GM18502 (cell line): ENCODE results near the gene SUSD1.

Experiments used
- ATAC-seq: cut with Tn5 transposase; IDR thresholded peaks from one replicate; pipeline ENCODE4 v1.9.1; 2021; ENCODE audit warnings: mild to moderate bottlenecking; ENCODE audit not compliant: unreplicated experiment, poor library complexity

The SUSD1 gene

DNA sequence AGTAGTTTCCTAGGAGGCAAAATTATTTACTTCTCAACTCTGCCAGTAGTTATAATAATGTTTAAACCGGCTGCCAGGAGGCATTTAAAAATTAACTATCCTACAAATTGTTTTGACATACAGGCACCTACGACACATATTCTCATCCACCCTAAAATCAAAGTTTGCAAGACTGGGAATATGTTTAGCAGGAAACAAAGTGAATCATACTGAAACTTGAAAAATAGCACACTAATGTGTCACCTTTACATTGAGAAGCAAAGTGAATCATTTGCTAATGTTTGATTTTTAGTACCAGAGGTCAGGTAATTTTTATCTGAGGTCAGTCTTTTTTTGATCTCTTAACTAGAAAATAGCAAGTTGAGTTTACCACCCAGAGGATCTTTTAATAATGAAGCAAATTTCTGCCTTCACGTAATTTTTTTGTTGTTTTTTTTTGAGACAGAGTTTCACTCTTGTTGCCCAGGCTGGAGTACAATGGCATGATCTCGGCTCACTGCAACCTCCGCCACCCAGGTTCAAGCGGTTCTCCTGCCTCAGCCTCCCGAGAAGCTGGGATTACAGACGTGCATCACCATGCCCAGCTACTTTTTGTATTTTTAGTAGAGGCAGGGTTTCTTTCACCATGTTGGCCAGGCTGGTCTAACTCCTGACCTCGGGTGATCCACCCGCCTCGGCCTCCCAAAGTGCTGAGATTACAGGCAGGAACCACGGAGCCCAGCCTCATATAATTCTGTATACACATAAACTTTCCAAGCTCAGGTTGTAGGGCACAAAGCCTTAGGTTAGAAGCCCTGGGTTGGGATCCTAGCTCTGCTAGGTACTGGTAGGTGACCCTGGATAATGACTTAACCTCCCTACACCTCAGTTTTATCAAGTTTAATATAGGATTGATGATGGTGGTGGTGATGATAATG is 154.2 kb downstream of the SUSD1 start:
- peak; percentile 45 for ATAC-seq

DNA sequence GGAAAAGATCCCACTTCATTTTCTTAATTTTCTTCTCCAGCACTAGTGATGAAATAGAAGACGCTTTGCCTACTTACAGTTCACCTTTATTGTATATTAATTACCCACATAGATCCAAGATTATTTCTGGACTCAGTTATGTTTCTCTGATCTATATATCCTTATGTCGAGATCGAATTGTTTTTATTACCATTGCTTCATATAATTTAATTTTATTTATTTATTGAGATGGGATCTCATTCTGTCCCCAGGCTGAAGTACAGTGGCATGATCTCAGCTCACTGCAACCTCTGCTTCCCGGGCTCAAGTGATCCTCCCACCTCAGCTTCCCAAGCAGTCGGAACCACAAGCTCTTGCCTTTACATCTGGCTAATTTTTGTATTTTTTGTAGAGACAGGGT is 157.2 kb downstream of the SUSD1 start:
- ATAC-seq = no peak

- ATAC-seq = no peak
These were observed 159.4 kb downstream of the SUSD1 start for GRCh38 chr9:112015736-112016135.

- ATAC-seq = no peak
These were observed 159.9 kb downstream of the SUSD1 start for GRCh38 chr9:112015149-112015548.

DNA sequence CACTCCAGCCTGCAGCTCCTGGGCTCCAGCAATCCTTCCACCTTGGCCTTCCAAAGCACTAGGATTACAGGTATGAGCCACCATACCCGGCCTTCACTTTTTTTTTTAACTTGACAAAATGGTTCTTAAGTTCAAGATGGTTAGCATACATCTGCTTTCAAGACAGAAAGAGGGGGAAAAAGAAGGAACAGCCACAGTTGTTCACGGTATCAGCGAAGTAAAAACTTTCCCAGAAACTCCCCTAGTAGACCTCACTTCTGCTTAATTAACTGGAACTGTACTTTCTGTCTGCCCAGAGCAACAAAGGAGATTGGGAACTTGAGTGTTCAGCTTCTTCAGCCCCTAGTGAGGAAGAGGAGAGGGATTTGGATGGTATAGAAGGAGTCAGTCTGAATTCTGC is 161.8 kb downstream of the SUSD1 start:
- ATAC-seq = no peak

DNA sequence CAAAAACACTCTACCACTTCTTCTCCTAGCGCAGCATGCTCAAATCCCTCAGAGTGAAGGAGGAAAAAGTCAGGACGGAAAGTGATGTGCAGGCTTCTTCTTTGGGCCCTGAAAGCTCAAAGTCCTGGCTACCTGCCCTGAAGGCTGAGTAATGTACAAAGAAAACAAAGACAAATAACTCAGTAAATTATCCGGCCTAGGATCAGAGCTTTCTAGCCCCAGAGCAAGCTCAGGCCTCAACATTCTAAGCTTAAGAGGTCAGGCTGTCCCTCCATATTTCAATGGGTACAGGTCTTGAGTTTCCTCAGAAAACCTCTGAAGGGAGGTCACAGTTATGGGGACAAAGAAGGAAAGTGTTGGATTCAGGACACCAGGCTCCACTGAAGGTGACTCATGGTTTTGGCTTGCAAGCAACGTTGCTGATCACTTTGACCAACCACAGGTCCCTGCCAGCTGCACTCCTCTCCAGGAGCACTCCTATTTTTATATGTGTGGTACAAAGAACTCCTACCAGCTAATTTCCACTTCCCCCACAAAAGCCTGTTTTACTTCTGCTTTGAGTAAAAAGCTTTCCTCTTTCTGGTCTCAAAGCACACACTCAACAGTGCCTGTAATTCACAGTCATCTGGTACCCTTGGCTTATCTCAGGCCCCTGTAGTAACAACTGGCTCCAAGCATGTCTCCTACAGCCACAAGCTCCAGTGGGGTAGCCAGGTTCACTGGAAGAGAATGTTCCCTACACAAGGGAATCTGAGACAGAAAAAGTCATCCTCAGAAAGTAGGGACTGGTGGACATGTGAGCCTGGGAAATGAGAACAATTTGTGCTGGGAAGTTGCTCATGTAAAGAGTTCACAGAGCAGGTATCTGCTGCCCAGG is 162.8 kb downstream of the SUSD1 start:
- ATAC-seq = peak; percentile 89

DNA sequence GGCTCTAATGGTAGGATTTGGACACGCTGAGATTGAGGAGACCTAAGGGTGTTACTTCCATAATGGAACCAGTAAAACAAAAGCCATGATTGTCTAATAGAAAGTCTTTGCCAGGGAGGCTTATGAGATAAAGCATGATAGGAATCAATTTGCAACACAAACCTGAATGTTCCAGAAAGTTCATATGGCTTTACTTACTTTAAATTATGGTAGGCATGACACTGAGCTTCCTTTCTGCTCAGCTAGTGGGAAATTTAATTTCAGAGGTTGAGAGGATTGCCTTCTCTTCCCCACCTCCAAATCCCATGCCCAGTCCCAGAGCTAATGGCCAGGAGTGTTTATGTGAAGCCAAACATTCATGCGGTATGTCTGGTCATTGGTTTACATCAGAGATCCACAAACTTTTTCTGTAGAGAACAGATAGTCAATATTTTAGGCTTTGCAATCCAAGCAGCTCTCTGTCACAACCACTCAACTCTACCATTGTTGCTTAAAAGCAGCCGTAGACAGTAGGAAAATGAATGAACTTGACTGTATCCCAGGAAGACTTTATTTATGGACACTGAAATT is 164.0 kb downstream of the SUSD1 start:
- no peak for ATAC-seq

DNA sequence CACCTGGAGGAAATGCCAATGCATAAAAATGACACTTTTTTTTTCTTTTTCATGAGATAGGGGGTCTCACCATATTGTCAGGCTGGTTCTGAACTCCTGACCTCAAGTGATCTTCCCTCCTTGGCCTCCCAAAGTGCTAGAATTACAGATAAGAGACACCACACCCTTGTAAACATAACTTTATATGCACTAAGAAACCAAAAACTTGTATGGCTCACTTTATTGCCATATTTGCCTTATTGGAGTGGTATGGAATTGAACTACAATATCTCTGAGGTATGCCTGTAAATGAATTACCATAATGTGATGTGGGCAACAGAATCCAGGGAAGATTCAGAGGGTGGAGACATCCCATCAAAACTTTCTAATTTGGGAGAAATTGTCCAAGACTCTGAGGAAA is 164.6 kb downstream of the SUSD1 start:
- no peak for ATAC-seq

DNA sequence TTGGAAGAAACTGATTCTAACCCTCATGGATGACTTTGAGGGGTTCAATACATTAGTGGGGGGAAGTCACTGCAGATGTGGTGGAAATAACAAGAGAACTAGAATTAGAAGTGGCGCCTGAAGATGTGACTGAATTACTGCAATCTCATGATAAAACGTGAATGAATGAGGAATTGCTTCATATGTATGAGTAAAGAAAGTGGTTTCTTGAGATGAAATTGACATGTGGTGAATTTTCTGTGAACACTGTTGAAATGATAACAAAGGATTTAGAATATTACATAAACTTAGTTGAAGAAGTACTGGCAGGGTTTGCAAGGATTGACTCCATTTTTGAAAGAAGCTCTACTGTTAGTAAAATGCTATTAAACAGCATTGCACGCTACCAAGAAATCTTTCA is 165.4 kb downstream of the SUSD1 start:
- ATAC-seq = no peak

DNA sequence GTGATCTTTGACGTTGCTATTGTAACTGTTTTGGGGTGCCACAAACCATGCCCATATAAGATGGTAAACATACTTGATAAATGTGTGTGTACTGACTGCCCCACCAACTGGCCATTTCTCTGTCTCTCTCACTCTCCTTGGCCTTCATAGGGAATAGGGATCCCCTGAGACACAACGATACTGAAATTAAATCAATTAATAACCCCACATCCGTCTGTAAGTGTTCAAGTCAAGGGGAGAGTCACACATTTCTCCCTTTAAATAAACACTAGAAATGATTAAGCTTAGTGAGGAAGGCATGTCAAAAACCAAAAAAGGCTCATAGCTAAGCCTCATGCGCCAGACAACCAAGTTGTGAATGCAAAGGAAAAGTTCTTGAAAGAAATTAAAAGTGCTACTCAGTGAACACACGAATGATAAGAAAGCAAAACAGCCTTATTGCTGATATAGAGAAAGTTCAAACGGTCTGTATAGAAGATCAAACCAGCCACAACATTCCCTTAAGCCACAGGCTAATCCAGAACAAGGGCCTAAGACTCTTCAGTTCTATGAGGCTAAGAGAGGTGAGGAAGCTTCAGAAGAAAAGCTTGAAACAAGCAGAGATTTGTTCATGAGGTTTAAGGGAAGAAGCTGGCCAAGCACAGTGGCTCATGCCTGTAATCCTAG is 167.4 kb downstream of the SUSD1 start:
- ATAC-seq = no peak

- no peak for ATAC-seq
These were observed 168.6 kb downstream of the SUSD1 start for GRCh38 chr9:112006361-112007020.

DNA sequence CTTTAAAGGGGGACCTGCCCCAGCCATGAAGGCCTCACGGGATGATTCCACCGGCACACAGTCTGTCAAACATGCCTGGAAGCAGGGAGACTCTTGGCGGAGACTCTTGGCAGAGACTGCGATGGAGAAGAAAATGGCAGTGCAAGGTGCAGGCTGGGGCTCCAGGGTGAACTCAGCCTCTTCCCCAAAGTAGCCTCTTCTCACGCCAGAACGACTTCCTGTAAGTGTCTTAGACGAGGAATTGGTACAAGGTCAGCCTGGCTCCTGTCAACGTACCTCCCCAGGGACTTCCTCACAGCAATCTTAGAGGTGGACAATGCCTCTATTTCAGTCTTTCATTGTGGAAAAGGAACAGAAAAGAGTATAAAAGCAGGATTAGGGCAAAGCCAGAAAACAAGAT is 169.2 kb downstream of the SUSD1 start:
- ATAC-seq = no peak

DNA sequence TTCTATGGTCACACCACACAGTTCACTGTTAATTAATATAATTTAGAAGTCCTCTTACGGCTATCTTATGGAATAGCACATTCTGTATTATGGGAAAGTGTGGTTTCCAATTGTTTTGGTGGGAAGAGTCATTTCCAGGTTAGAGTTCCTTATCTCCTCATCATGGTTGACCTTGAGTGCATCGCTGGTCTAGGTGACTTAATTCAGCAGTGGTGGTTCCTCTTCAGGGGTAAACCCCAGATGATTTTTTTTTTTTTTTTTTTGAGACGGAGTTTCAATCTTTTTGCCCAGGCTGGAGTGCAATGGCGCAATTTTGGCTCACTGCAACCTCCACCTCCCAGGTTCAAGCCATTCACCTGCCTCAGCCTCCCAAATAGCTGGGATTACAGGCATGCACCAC is 171.6 kb downstream of the SUSD1 start:
- no peak for ATAC-seq

DNA sequence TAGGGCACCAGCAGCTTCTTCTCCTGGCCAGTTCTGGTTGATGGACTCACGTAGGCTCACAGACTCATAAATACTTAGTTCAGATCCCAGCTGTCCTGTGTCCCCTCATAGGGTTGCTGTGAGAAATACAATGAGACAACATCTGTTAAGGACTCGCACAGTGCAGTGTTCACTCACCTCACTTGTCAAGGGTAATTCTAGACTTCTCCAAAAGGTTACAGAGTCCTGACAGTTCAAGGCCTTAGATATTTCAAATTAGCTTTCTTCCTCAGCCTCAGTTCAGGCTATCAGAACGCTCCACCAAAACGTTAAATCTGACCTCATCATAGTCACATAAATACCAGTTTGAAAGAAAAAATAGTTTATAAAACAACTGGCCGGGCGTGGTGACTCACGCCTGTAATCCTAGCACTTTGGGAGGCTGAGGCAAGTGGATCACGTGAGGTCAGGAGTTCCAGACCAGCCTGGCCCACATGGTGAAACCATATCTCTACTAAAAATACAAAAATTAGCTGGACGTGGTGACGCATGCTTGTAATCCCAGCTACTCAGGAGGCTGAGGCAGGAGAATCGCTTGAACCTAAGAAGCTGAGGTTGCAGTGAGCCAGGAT is 172.1 kb downstream of the SUSD1 start:
- ATAC-seq = no peak

GRCh38 chr9:112002131-112002846 is 172.8 kb downstream of the SUSD1 start:
- no peak for ATAC-seq

DNA sequence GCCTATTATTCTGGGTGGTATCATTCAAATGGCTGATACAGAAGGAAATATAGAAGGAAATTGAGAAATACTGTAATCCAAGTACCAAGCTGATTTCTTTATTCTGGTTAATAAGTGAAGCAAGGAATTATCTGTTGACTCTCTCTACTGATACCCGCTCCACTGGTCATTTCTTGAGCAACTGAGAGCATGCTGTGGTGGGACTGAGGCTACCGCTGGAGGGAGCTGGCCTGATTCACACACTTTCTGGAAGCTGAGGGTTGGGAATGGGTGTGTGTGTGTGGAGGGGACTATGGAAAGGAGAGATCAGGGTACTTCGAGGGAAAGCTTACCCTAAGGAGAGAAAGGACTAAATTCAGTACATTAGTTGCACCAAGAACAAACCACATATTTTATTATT is 174.4 kb downstream of the SUSD1 start:
- no peak for ATAC-seq

DNA sequence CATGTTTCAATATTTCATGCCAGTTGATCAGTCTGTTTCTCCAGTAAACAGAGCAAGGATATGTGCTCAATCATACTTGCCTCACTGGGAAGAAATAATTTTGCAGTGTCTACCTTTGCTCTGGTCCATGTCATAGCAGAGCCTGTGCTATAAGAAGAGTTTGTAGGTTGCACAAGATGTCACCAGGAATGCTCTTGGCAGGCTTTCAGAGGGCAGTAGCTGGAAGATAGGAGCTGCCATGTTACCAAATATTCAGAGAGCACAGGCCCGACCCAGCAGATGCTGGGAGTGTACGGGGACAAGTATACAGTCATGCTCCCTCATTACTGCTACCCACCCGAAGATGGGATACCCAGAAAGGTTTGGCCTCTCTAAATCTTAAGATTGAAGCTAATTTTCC is 175.8 kb downstream of the SUSD1 start:
- ATAC-seq = no peak

- ATAC-seq = no peak
These were observed 177.3 kb downstream of the SUSD1 start for GRCh38 chr9:111997831-111998230.
